ENCODE measurements around the gene C3orf18.

C3orf18 gene

GRCh38 chr3:50611464-50612233 lies 44.1 kb upstream of the C3orf18 start, which contains the start of gene CISH (continued):
- peak; percentile 91 for TF ChIP-seq ZBTB26 (tag by site-specific recombination; optimal IDR thresholded peaks at IDR 0.05)
- no peak for TF ChIP-seq ZNF157 (tag by site-specific recombination; IDR thresholded peaks at IDR 0.05)
- TF ChIP-seq ZNF23 (tag by site-specific recombination; IDR thresholded peaks at IDR 0.05; ENCODE audit: borderline replicate concordance): no peak
- TF ChIP-seq GLIS2 (tag by site-specific recombination; IDR thresholded peaks at IDR 0.05): peak; percentile 84
- TF ChIP-seq ZNF221 (tag by site-specific recombination; IDR thresholded peaks at IDR 0.05; ENCODE audit: borderline replicate concordance): no peak
- TF ChIP-seq ZNF501 (tag by site-specific recombination; IDR thresholded peaks at IDR 0.05): no peak
- no peak for TF ChIP-seq ZNF16 (tag by site-specific recombination; IDR thresholded peaks at IDR 0.05; ENCODE audit: low read depth)
- peak; percentile 87 for TF ChIP-seq SP2 (tag by site-specific recombination; IDR thresholded peaks at IDR 0.05)
- peak; percentile 99 for TF ChIP-seq ZBTB20 (tag by site-specific recombination; IDR thresholded peaks at IDR 0.05)
- no peak for TF ChIP-seq ZNF426 (tag by site-specific recombination; IDR thresholded peaks at IDR 0.05)
- TF ChIP-seq SETDB1 (IDR thresholded peaks at IDR 0.05; ENCODE audit: insufficient read length, low read length): no peak
- TF ChIP-seq ZBTB7A (tag by site-specific recombination; IDR thresholded peaks at IDR 0.05; ENCODE audit: low read depth): no peak
- TF ChIP-seq ZBTB17 (tag by site-specific recombination; IDR thresholded peaks at IDR 0.05): no peak
- peak; percentile 86 for TF ChIP-seq ZIC2 (tag by site-specific recombination; IDR thresholded peaks at IDR 0.05)
- TF ChIP-seq ZXDB (tag by site-specific recombination; IDR thresholded peaks at IDR 0.05): peak; percentile 34; the same call in 1 of the 2 replicates
- TF ChIP-seq ZNF354C (tag by site-specific recombination; IDR thresholded peaks at IDR 0.05; ENCODE audit: borderline replicate concordance, low read depth): no peak
- TF ChIP-seq ZNF155 (tag by site-specific recombination; IDR thresholded peaks at IDR 0.05): no peak
- TF ChIP-seq ZBTB1 (tag by site-specific recombination; IDR thresholded peaks at IDR 0.05): no peak
- peak; percentile 62; the same call in 1 of the 2 replicates for TF ChIP-seq ZEB2 (tag by site-specific recombination; IDR thresholded peaks at IDR 0.05)
- TF ChIP-seq GLI4 (tag by site-specific recombination; IDR thresholded peaks at IDR 0.05): no peak
- TF ChIP-seq ZNF350 (tag by site-specific recombination; IDR thresholded peaks at IDR 0.05): no peak
- TF ChIP-seq HOXC10 (CRISPR knock-in tag; IDR thresholded peaks at IDR 0.05): no peak
- no peak for TF ChIP-seq ZNF423 (tag by site-specific recombination; IDR thresholded peaks at IDR 0.05)
- TF ChIP-seq ZNF394 (tag by site-specific recombination; IDR thresholded peaks at IDR 0.05; ENCODE audit: borderline replicate concordance): no peak
- no peak for TF ChIP-seq ZNF449 (tag by site-specific recombination; IDR thresholded peaks at IDR 0.05)
- TF ChIP-seq MYNN (tag by site-specific recombination; IDR thresholded peaks at IDR 0.05; ENCODE audit: borderline replicate concordance): no peak
- TF ChIP-seq ZNF776 (tag by site-specific recombination; IDR thresholded peaks at IDR 0.05; ENCODE audit: borderline replicate concordance): no peak
- no peak for TF ChIP-seq ZNF530 (tag by site-specific recombination; IDR thresholded peaks at IDR 0.05; ENCODE audit: low read depth)
- no peak for TF ChIP-seq PBX3 (CRISPR knock-in tag; IDR thresholded peaks at IDR 0.05)
- no peak for TF ChIP-seq PRDM1 (tag by site-specific recombination; IDR thresholded peaks at IDR 0.05)
- TF ChIP-seq RBAK (tag by site-specific recombination; IDR thresholded peaks at IDR 0.05): no peak
- TF ChIP-seq CTCF (tag by site-specific recombination; IDR thresholded peaks at IDR 0.05): peak; percentile 74
- TF ChIP-seq ATF2 (tag by site-specific recombination; IDR thresholded peaks at IDR 0.05; ENCODE audit: low read depth): no peak
- no peak for TF ChIP-seq KLF7 (tag by site-specific recombination; IDR thresholded peaks at IDR 0.05; ENCODE audit: borderline replicate concordance)
- TF ChIP-seq ZNF10 (tag by site-specific recombination; IDR thresholded peaks at IDR 0.05): peak; percentile 61; the same call in 1 of the 2 replicates

Measured in HEK293 (cell line).